Measurements from ENCODE around the gene NCCRP1. TPM values are rescaled to one million over a fixed set of nuclear protein-coding genes. Genes with fewer than 3 reads are reported as not detected.
A peak's percentile ranks its signal among the peaks of the same experiment; 100 is the strongest.

The NCCRP1 gene
- total and polyA plus RNA-seq, 8 donors = 0.37 to 40.6 TPM; not detected in 6

DNA sequence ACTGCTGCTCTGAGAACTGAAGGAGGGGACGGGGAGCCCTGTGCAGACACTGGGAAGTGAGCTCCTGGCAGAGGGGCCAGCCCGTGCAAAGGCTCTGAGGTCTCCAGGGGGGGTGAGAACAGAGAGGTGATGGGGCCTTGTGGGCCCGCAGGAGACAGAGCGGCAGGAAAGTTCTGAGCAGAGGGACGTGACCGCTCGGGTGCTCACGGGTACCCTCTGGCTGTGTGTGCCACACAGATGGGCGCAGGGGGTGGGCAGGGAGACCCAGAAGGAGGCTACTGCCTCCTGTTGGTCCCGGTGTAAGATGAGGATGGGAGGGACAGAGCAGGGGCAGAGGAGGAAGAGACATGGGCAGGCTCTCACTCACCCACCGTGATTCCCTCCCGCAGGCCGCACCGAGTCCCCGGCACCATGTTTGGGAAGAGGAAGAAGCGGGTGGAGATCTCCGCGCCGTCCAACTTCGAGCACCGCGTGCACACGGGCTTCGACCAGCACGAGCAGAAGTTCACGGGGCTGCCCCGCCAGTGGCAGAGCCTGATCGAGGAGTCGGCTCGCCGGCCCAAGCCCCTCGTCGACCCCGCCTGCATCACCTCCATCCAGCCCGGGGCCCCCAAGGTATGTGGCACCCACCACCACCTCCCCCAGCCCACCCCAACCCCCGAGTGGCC, 27.5 kb upstream of the NCCRP1 start:
- TF ChIP-seq, protein P1, sequence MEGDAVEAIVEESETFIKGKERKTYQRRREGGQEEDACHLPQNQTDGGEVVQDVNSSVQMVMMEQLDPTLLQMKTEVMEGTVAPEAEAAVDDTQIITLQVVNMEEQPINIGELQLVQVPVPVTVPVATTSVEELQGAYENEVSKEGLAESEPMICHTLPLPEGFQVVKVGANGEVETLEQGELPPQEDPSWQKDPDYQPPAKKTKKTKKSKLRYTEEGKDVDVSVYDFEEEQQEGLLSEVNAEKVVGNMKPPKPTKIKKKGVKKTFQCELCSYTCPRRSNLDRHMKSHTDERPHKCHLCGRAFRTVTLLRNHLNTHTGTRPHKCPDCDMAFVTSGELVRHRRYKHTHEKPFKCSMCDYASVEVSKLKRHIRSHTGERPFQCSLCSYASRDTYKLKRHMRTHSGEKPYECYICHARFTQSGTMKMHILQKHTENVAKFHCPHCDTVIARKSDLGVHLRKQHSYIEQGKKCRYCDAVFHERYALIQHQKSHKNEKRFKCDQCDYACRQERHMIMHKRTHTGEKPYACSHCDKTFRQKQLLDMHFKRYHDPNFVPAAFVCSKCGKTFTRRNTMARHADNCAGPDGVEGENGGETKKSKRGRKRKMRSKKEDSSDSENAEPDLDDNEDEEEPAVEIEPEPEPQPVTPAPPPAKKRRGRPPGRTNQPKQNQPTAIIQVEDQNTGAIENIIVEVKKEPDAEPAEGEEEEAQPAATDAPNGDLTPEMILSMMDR (IDR thresholded peaks at IDR 0.05) = no peak
- no peak for TF ChIP-seq POLR2AphosphoS5 (IDR thresholded peaks at IDR 0.05)
- 87 to 94% (median 90%) methylated on average over 27 to 36 of the region's 36 CpGs for WGBS, 5 donors
- Histone ChIP-seq H3K27ac (peak overlapping the region in 1 of 5 donors; percentile 18), H3K4me3 (no peak overlapping the region), H3K9me3 (no peaks in the 10 kb centered on the region), H3K36me3 (peaks cover 31 to 60% (median 52%) of the 10 kb centered on the region in 4 donors), H3K27me3 (no peaks in the 10 kb centered on the region), H3K4me1 (peaks cover 21 to 51% (median 38%) of the 10 kb centered on the region in 4 donors)
- intact Hi-C loops (cut with DNase I; ENCODE audit: low total_unique reads) = no loop called here
- DNase-seq = no peak

DNA sequence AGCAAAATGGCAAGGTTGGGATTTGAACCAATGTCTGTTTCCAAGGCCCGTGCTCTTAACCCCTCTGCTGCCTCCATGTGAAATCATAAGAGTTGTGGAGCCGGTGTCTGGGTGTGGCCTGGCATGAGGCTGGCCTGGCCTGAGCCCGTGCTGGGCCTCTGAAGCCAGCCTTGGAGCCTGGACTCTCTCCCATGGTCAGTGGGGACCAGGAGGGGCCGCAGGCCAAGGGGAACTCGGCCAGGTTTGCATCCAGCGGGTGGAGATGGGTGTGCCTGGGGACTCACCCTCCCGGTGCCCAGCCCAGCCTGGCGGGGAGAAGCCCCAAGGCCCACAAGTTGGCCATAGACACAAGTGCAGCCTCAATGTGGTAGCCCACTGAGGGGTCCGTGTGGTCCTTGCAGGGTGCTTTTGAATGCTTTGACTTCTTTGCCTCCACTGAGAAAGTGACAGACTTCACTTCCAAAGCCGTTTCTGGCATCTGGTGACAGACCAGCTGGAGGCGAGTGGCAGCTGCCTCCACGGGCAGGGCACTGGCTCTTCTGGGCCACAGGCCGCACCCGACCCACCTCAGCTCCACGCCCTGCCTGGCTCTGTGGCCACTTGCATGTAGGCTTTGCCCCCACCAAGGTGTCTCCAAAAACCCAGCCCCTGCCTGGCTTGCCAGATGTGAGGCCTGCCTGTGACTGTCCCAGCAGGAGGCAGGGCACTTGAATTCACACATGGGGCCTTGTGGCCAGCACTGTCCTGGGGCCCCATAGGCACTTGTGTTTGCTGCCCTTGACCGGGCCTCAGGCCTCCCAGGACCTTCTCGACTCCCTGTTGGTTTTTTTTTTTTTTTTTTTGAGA, 26.2 kb upstream of the NCCRP1 start:
- no peaks in the 10 kb centered on the region for H3K27me3 ChIP-seq
- intact Hi-C loops (cut with DNase I; ENCODE audit: low total_unique reads) = no loop called here
- peak overlapping the region in 1 of 4 donors; percentile 6 for H3K4me3 ChIP-seq
- peaks cover 21 to 40% (median 36%) of the 10 kb centered on the region in 4 donors for H3K4me1 ChIP-seq
- no peak for DNase-seq
- TF ChIP-seq EP300 (IDR thresholded peaks at IDR 0.05) = no peak
- H3K9me3 ChIP-seq = no peaks in the 10 kb centered on the region
- H3K36me3 ChIP-seq = peaks cover 42 to 73% (median 65%) of the 10 kb centered on the region in 4 donors
- 45 to 58% (median 52%) methylated on average over 12 to 17 of the region's 17 CpGs for WGBS, 5 donors
- H3K27ac ChIP-seq = no peak overlapping the region

- no peak for DNase-seq
- H3K27me3 ChIP-seq = no peaks in the 10 kb centered on the region
- TF ChIP-seq, protein P1 (IDR thresholded peaks at IDR 0.05) = no peak
- TF ChIP-seq POLR2AphosphoS5 (IDR thresholded peaks at IDR 0.05) = no peak
- H3K27ac ChIP-seq = no peak overlapping the region
- peaks cover 12 to 28% (median 25%) of the 10 kb centered on the region in 4 donors for H3K4me1 ChIP-seq
- H3K4me3 ChIP-seq = no peak overlapping the region
- H3K9me3 ChIP-seq = no peaks in the 10 kb centered on the region
- intact Hi-C loops (cut with DNase I; ENCODE audit: low total_unique reads) = no loop called here
- peaks cover 50 to 85% (median 77%) of the 10 kb centered on the region in 4 donors for H3K36me3 ChIP-seq
- 79 to 88% (median 82%) methylated on average over 22 to 27 of the region's 27 CpGs for WGBS, 5 donors
These were observed 25.0 kb upstream of the NCCRP1 start for GRCh38 chr19:39171479-39172465.

- peaks cover 1 to 17% (median 13%) of the 10 kb centered on the region in 4 donors for H3K4me1 ChIP-seq
- TF ChIP-seq, protein P1 (IDR thresholded peaks at IDR 0.05) = no peak
- TF ChIP-seq POLR2A (IDR thresholded peaks at IDR 0.05) (no peak), POLR2AphosphoS5 (IDR thresholded peaks at IDR 0.05) (no peak), EP300 (IDR thresholded peaks at IDR 0.05) (no peak)
- WGBS, 5 donors = 90 to 95% (median 91%) methylated on average over 21 to 45 of the region's 45 CpGs
- no peak overlapping the region for H3K27ac ChIP-seq
- H3K36me3 ChIP-seq = peaks cover 60 to 96% (median 88%) of the 10 kb centered on the region in 4 donors
- no peaks in the 10 kb centered on the region for H3K9me3 ChIP-seq
- no peak for DNase-seq
- no peak overlapping the region for H3K4me3 ChIP-seq
- H3K27me3 ChIP-seq = no peaks in the 10 kb centered on the region
- intact Hi-C loops (cut with DNase I; ENCODE audit: low total_unique reads) = no loop called here
These were observed 23.9 kb upstream of the NCCRP1 start for GRCh38 chr19:39172700-39173501.
